ENCODE measurements around the gene ZSCAN12. TPM values are rescaled to one million over a fixed set of nuclear protein-coding genes. Genes with fewer than 3 reads are reported as not detected.

Gene ZSCAN12
- total RNA-seq, 1 experiment from 2014 or later = 7.8 TPM

- TF ChIP-seq ZNF425 (CRISPR knock-in tag; conservative IDR thresholded peaks at IDR 0.05) (no peak), ZNF512 (CRISPR knock-in tag; IDR thresholded peaks at IDR 0.05; ENCODE audit: borderline replicate concordance) (no peak), ZNF219 (CRISPR knock-in tag; IDR thresholded peaks at IDR 0.05; ENCODE audit: borderline replicate concordance) (no peak), TEAD1 (CRISPR knock-in tag; IDR thresholded peaks at IDR 0.05) (no peak), ETV6 (CRISPR knock-in tag; IDR thresholded peaks at IDR 0.05) (no peak), E2F1 (CRISPR knock-in tag; IDR thresholded peaks at IDR 0.05) (no peak), KAT7 (CRISPR knock-in tag; IDR thresholded peaks at IDR 0.05; ENCODE audit: borderline replicate concordance) (no peak)
- TF ChIP-seq, protein P1, sequence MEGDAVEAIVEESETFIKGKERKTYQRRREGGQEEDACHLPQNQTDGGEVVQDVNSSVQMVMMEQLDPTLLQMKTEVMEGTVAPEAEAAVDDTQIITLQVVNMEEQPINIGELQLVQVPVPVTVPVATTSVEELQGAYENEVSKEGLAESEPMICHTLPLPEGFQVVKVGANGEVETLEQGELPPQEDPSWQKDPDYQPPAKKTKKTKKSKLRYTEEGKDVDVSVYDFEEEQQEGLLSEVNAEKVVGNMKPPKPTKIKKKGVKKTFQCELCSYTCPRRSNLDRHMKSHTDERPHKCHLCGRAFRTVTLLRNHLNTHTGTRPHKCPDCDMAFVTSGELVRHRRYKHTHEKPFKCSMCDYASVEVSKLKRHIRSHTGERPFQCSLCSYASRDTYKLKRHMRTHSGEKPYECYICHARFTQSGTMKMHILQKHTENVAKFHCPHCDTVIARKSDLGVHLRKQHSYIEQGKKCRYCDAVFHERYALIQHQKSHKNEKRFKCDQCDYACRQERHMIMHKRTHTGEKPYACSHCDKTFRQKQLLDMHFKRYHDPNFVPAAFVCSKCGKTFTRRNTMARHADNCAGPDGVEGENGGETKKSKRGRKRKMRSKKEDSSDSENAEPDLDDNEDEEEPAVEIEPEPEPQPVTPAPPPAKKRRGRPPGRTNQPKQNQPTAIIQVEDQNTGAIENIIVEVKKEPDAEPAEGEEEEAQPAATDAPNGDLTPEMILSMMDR (IDR thresholded peaks at IDR 0.05) = no peak
- TF ChIP-seq, protein P2, sequence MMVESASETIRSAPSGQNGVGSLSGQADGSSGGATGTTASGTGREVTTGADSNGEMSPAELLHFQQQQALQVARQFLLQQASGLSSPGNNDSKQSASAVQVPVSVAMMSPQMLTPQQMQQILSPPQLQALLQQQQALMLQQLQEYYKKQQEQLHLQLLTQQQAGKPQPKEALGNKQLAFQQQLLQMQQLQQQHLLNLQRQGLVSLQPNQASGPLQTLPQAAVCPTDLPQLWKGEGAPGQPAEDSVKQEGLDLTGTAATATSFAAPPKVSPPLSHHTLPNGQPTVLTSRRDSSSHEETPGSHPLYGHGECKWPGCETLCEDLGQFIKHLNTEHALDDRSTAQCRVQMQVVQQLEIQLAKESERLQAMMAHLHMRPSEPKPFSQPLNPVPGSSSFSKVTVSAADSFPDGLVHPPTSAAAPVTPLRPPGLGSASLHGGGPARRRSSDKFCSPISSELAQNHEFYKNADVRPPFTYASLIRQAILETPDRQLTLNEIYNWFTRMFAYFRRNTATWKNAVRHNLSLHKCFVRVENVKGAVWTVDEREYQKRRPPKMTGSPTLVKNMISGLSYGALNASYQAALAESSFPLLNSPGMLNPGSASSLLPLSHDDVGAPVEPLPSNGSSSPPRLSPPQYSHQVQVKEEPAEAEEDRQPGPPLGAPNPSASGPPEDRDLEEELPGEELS (CRISPR knock-in tag; IDR thresholded peaks at IDR 0.05) = no peak
Measured at GRCh38 chr6:28429781-28430180, 30.2 kb upstream of the ZSCAN12 start (continued).

- Mint-ChIP-seq H3K9me3 (peaks cover 16% of the 10 kb centered on the region), H3K4me3 (no peak overlapping the region), H3K27ac (no peak overlapping the region), H3K4me1 (no peaks in the 10 kb centered on the region), H3K27me3 (ENCODE audit: low read depth) (no peaks in the 10 kb centered on the region), H3K36me3 (peaks cover 33% of the 10 kb centered on the region)
- ChIA-PET POLR2A (no interaction called here), CTCF (no interaction called here)
- no peak for ATAC-seq
- TF ChIP-seq MYBL2 (CRISPR knock-in tag; IDR thresholded peaks at IDR 0.05) (no peak), ZNF138 (CRISPR knock-in tag; conservative IDR thresholded peaks at IDR 0.05) (no peak), TCF7 (CRISPR knock-in tag; IDR thresholded peaks at IDR 0.05; ENCODE audit: low read depth) (no peak), JAZF1 (CRISPR knock-in tag; IDR thresholded peaks at IDR 0.05) (no peak), ZBTB21 (CRISPR knock-in tag; IDR thresholded peaks at IDR 0.05; ENCODE audit: borderline replicate concordance) (no peak), NFATC4 (CRISPR knock-in tag; IDR thresholded peaks at IDR 0.05) (no peak), ZNF263 (CRISPR knock-in tag; IDR thresholded peaks at IDR 0.05; ENCODE audit: low read depth) (no peak), ZSCAN18 (CRISPR knock-in tag; IDR thresholded peaks at IDR 0.05) (no peak)
- TF ChIP-seq, protein P3, sequence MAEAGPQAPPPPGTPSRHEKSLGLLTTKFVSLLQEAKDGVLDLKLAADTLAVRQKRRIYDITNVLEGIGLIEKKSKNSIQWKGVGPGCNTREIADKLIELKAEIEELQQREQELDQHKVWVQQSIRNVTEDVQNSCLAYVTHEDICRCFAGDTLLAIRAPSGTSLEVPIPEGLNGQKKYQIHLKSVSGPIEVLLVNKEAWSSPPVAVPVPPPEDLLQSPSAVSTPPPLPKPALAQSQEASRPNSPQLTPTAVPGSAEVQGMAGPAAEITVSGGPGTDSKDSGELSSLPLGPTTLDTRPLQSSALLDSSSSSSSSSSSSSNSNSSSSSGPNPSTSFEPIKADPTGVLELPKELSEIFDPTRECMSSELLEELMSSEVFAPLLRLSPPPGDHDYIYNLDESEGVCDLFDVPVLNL (CRISPR knock-in tag; IDR thresholded peaks at IDR 0.05; ENCODE audit: borderline replicate concordance, low read depth) = no peak
- TF ChIP-seq, protein P2 (CRISPR knock-in tag; IDR thresholded peaks at IDR 0.05) = no peak
- DNase-seq (ENCODE audit: low spot score) = no peak
Measured at GRCh38 chr6:28425944-28426541, 26.5 kb upstream of the ZSCAN12 start.
